Skin epidermis (tissue), 12 donors: ENCODE data around the gene SFXN1.

ENCODE experiments used
- H3K27ac ChIP-seq, 21 experiments: fragments of 200-600 bp; sonication (generic) in 11 of 21; one replicate each; pipeline ENCODE4 v1.5.0; 2020; ENCODE audit warnings: mild to moderate bottlenecking in 3 of 21, inconsistent platforms in 2 of 21, moderate library complexity in 2 of 21
- H3K4me3 ChIP-seq, 7 experiments: fragments of 200-600 bp; sonication (generic) in 2 of 7; one replicate each; pipeline ENCODE4 v1.5.0; 2020; ENCODE audit warnings: inconsistent platforms in 2 of 7, mild to moderate bottlenecking in 2 of 7, moderate library complexity in 1 of 7

The SFXN1 gene

GRCh38 chr5:175557778-175558177, 79.4 kb downstream of the SFXN1 start:
- Histone ChIP-seq H3K27ac (no peak overlapping the region), H3K4me3 (no peak overlapping the region)

- no peak overlapping the region for H3K27ac ChIP-seq
- no peak overlapping the region for H3K4me3 ChIP-seq
Measured at GRCh38 chr5:175558801-175559480, 80.6 kb downstream of the SFXN1 start.

- Histone ChIP-seq H3K4me3 (no peak overlapping the region), H3K27ac (no peak overlapping the region)
Measured at GRCh38 chr5:175560011-175560410, 81.7 kb downstream of the SFXN1 start.

GRCh38 chr5:175561085-175561484, 82.7 kb downstream of the SFXN1 start:
- no peak overlapping the region for H3K27ac ChIP-seq
- H3K4me3 ChIP-seq, result no peak overlapping the region

GRCh38 chr5:175564716-175565115, 86.4 kb downstream of the SFXN1 start:
- no peak overlapping the region for H3K27ac ChIP-seq

GRCh38 chr5:175566697-175567096, 88.3 kb downstream of the SFXN1 start:
- no peak overlapping the region for H3K4me3 ChIP-seq
- no peak overlapping the region for H3K27ac ChIP-seq

More at GRCh38 chr5:175564716-175565115, 86.4 kb downstream of the SFXN1 start:
- H3K4me3 ChIP-seq, result no peak overlapping the region

GRCh38 chr5:175567954-175568353, 89.6 kb downstream of the SFXN1 start:
- Histone ChIP-seq H3K27ac (no peak overlapping the region), H3K4me3 (no peak overlapping the region)

GRCh38 chr5:175569701-175570100, 91.3 kb downstream of the SFXN1 start:
- Histone ChIP-seq H3K4me3 (no peak overlapping the region), H3K27ac (no peak overlapping the region)

- Histone ChIP-seq H3K27ac (no peak overlapping the region), H3K4me3 (no peak overlapping the region)
Measured at GRCh38 chr5:175572886-175573285, 94.5 kb downstream of the SFXN1 start.

GRCh38 chr5:175573493-175574269, 95.3 kb downstream of the SFXN1 start:
- no peak overlapping the region for H3K4me3 ChIP-seq
- H3K27ac ChIP-seq, result no peak overlapping the region

GRCh38 chr5:175575301-175575700, 96.9 kb downstream of the SFXN1 start:
- H3K4me3 ChIP-seq, result no peak overlapping the region
- no peak overlapping the region for H3K27ac ChIP-seq

GRCh38 chr5:175576096-175576495, 97.7 kb downstream of the SFXN1 start:
- Histone ChIP-seq H3K4me3 (no peak overlapping the region), H3K27ac (no peak overlapping the region)

- Histone ChIP-seq H3K27ac (no peak overlapping the region), H3K4me3 (no peak overlapping the region)
Measured at GRCh38 chr5:175576591-175576990, 98.2 kb downstream of the SFXN1 start.
